Fibroblast of mammary gland (primary cell): ENCODE results near the gene LPP.

Experiments
- DNase-seq: peaks from one replicate; pipeline ENCODE4 v3.0.0-alpha.2; 2010; ENCODE audit warnings: low read depth
- H3K4me3 ChIP-seq: 2 replicates; pipeline ENCODE4 v1.5.1; 2011; ENCODE audit warnings: low read depth, mild to moderate bottlenecking, low read length, moderate library complexity; ENCODE audit not compliant: control insufficient read depth
- CTCF ChIP-seq: conservative IDR thresholded peaks from 2 replicates; pipeline ENCODE4 v1.5.1; 2011; ENCODE audit warnings: low read depth, low read length, inconsistent platforms; ENCODE audit not compliant: control insufficient read depth, insufficient read depth

Gene LPP

GRCh38 chr3:188367678-188368077, 213.7 kb downstream of the LPP start:
- no peak for TF ChIP-seq CTCF
- DNase-seq: no peak
- no peak overlapping the region for H3K4me3 ChIP-seq

GRCh38 chr3:188369526-188369925, 215.6 kb downstream of the LPP start:
- DNase-seq: no peak
- no peak overlapping the region for H3K4me3 ChIP-seq
- TF ChIP-seq CTCF: no peak

GRCh38 chr3:188370081-188370830, 216.3 kb downstream of the LPP start:
- TF ChIP-seq CTCF: no peak
- no peak for DNase-seq
- no peak overlapping the region for H3K4me3 ChIP-seq

- no peak overlapping the region for H3K4me3 ChIP-seq
- DNase-seq: no peak
- no peak for TF ChIP-seq CTCF
Observed at GRCh38 chr3:188378786-188379185, 224.8 kb downstream of the LPP start.

GRCh38 chr3:188380252-188380651, 226.3 kb downstream of the LPP start:
- TF ChIP-seq CTCF: no peak
- H3K4me3 ChIP-seq: no peak overlapping the region
- no peak for DNase-seq

GRCh38 chr3:188380722-188381121, 226.8 kb downstream of the LPP start:
- H3K4me3 ChIP-seq: no peak overlapping the region
- TF ChIP-seq CTCF: no peak
- no peak for DNase-seq
